ENCODE data around the gene OVOL1. TPM values are rescaled to one million over a fixed set of nuclear protein-coding genes. Genes with fewer than 3 reads are reported as not detected.
"Not testable (repeated sequence)": the region's sequence is repeated elsewhere in the genome, so short reads cannot be mapped to it uniquely, and the experiment has no call there.

OVOL1 gene
- total and polyA plus RNA-seq, 11 donors = not detected

GRCh38 chr11:65822776-65823528 is 36.1 kb downstream of the OVOL1 start:
- Histone ChIP-seq H3K27me3 (no peaks in the 10 kb centered on the region), H3K4me1 (peaks cover 0 to 3% (median 0%) of the 10 kb centered on the region in 12 donors), H3K27ac (no peak overlapping the region), H3K36me3 (no peaks in the 10 kb centered on the region), H3K9me3 (no peaks in the 10 kb centered on the region), H3K4me3 (no peak overlapping the region)
- DNase-seq (no peak), ATAC-seq (no peak)
- 76 to 86% (median 85%) methylated on average over 15 of the region's 15 CpGs for WGBS, 4 donors
- TF ChIP-seq POLR2A (IDR thresholded peaks at IDR 0.05) (no peak), CTCF (IDR thresholded peaks at IDR 0.05) (no peak)
- intact Hi-C loops (cut with DNase I) = loop anchor here in 1 of 10 donors (5.0 kb wide), 1 partner anchor 121 kb away; no protein-coding TSS in a partner anchor

GRCh38 chr11:65826984-65827735 is 40.3 kb downstream of the OVOL1 start:
- WGBS, 4 donors = 87 to 90% (median 89%) methylated on average over 8 of the region's 8 CpGs

GRCh38 chr11:65829459-65829858 is 42.6 kb downstream of the OVOL1 start:
- no peak for ATAC-seq
- no peak for DNase-seq
- Histone ChIP-seq H3K9me3 (no peaks in the 10 kb centered on the region), H3K36me3 (no peaks in the 10 kb centered on the region), H3K27ac (no peak overlapping the region), H3K4me3 (no peak overlapping the region), H3K4me1 (peaks cover 0 to 15% (median 7%) of the 10 kb centered on the region in 12 donors), H3K27me3 (no peaks in the 10 kb centered on the region)
- WGBS, 4 donors = 48 to 63% (median 55%) methylated on average over 4 of the region's 4 CpGs
- intact Hi-C loops (cut with DNase I) = no loop called here
- TF ChIP-seq POLR2A (IDR thresholded peaks at IDR 0.05) = no peak
- TF ChIP-seq CTCF (IDR thresholded peaks at IDR 0.05) = no peak

More at GRCh38 chr11:65826984-65827735, 40.3 kb downstream of the OVOL1 start:
- Histone ChIP-seq H3K4me3 (no peak overlapping the region), H3K27me3 (no peaks in the 10 kb centered on the region), H3K27ac (no peak overlapping the region), H3K9me3 (no peaks in the 10 kb centered on the region), H3K36me3 (no peaks in the 10 kb centered on the region), H3K4me1 (no peaks in the 10 kb centered on the region)
- no peak for DNase-seq
- TF ChIP-seq CTCF (IDR thresholded peaks at IDR 0.05) (no peak), POLR2A (IDR thresholded peaks at IDR 0.05) (no peak)
- ATAC-seq = no peak
- intact Hi-C loops (cut with DNase I) = no loop called here

GRCh38 chr11:65832231-65832630 is 45.4 kb downstream of the OVOL1 start:
- intact Hi-C loops (cut with DNase I); H3K36me3 ChIP-seq; DNase-seq; H3K27me3 ChIP-seq; H3K27ac ChIP-seq; ATAC-seq; H3K4me3 ChIP-seq; H3K9me3 ChIP-seq: not testable (repeated sequence)
- H3K4me1 ChIP-seq = peaks cover 0 to 15% (median 7%) of the 10 kb centered on the region in 12 donors

Measured in heart left ventricle (tissue), 16 donors.